G401.6 (cell line): ENCODE measurements around the gene DDX23.
"Not testable (repeated sequence)": the region's sequence is repeated elsewhere in the genome, so short reads cannot be mapped to it uniquely, and the experiment has no call there.

ENCODE experiments used
- FAIRE-seq: peaks from 2 replicates; lab custom pipeline; 2012; peaks lifted over from hg19 to GRCh38; lab: Jason Lieb, UNC

Gene DDX23

GRCh38 chr12:48862760-48863159 lies 10.8 kb upstream of the DDX23 start:
- no peak for FAIRE-seq

DNA sequence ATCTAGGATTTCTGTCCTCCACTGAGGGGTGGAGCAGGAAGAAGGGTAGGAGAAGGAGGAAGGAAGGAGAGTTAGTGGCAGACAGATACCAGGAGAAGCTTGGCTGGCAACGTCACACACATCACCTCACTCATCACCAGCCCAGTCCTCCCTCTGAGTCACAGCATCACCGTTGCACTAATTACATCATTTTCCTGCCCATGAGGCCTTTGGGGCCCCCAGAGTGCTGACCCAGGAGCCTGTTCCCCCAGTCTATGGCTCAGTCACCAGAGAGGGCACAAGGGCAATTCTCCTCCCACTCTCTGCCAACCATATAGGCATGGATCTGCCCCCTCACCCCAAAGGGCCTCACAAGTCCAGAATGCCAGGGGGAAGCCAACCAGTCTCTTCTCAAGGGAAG lies 9.1 kb upstream of the DDX23 start:
- no peak for FAIRE-seq

DNA sequence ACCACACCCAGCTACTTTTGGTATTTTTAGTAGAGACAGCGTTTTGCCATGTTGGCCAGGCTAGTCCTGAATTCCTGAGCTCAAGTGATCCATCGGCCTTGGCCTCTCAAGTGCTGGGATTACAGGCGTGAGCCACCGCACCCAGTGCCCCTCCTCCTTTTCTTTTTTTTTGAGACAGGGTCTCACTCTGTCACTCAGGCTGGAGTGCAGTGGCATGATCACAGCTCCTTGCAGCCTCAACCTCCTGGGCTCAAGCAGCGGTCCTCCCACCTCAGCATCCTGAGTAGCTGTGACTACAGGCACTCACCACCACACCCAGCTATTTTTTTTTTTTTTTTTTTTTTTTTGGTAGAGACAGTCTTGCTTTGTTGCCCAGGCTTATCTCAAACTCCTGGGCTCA lies 8.3 kb upstream of the DDX23 start:
- FAIRE-seq, result not testable (repeated sequence)

- FAIRE-seq, result no peak
Observed at GRCh38 chr12:48859607-48860006, 7.6 kb upstream of the DDX23 start.

GRCh38 chr12:48858043-48858442 lies 6.1 kb upstream of the DDX23 start:
- FAIRE-seq, result no peak

DNA sequence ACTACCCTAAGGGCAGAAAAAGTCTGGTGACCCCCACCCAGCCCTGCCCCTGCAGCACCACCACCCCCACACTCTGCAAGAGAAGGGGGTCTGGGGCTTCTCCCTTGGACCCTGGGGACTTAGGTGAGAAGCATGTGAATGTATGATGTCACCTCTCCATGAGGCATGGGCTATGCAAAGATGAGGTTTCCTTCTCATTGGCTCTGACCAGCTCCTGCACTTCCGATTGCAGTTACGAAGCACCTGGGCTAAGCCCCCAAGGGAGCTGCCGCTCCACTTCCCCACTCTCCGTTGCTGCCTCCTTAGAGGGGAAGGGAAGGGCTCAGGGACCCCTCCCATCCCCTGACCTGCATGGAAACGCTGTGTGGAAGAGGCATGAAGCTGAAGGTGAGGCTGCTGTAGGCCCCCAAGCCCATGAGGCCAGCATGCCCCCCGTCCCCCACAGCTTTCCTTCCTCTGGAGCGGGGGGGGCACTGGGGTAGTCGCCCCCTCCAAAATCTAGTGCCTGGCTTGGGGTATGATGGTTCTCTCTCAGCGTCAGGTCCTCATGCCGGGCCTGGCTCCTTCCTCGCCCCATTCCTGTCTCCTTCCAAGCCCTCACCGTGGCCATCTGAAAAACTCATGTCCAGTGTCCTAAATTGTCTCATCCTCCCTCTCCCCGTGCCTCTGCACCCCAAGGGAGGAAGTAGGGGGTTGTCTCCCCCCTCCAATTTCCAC lies 5.5 kb upstream of the DDX23 start:
- no peak for FAIRE-seq

DNA sequence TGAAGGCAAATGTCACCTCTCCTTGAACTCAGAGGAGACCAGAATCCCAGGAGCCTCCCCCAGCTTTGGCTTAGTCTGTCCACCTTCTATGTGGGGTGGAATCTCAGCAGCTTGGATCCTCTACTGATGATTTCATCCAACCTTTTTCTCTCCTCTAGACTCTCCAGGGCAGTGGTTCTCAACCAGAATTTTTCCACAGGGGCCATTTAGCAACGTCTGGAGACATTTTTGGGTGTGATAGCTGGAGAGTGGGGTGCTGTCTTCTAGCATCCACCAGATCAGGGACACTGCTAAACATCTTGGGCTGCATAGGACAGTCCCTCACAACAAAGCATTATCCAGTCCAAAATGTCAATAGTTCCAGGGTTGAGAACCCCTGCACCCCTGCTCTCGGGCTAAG lies 4.4 kb upstream of the DDX23 start:
- no peak for FAIRE-seq

DNA sequence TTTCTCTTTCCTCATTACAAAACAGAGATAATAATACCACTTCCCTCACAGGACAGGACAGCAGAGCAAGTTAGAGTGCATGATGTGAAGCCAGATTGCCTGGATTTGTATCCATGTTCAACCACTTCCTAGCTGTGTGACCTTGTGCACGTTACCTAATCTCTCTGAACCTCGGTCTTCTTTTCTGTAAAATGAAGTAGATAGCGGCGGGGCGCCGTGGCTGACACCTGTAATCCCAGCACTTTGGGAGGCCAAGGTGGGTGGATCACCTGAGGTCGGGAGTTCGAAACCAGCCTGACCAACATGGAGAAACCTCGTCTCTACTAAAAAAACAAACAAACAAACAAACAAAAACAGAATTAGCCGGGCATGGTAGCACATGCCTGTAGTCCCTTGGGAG lies 3.0 kb upstream of the DDX23 start:
- not testable (repeated sequence) for FAIRE-seq

DNA sequence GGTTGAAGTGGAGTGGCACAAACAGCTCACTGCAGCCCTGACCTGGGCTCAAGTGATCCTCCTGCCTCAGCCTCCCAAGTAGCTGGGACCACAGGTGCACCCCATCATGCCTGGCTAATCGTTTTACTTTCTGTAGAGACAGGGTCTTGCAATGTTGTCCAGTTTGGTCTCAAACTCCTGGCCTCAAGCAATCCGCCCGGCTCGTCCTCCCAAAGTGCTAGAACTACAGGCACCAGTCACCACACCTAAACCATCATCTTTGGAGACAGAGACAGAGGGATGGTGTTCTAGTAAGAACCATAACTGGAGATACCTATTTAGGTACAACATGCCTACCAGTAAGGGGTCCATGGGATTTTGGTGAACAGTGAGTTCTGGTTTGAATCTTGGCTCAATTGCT lies 2.5 kb upstream of the DDX23 start:
- FAIRE-seq, result no peak

- peak; percentile 96 for FAIRE-seq
Observed at GRCh38 chr12:48852734-48853688, 1.0 kb upstream of the DDX23 start.

DNA sequence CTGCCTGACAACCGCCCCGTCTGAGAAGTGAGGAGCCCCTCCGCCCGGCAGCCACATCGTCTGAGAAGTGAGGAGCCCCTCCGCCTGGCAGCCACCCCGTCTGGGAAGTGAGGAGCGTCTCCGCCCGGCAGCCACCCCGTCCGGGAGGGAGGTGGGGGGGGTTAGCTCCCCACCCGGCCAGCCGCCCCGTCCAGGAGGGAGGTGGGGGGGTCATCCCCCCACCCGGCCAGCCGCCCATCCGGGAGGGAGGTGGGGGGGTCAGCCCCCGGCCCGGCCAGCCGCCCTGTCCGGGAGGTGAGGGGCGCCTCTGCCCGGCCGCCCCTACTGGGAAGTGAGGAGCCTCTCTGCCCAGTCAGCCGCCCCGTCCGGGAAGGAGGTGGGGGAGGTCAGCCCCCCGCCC lies 9.9 kb downstream of the DDX23 start:
- FAIRE-seq, result not testable (repeated sequence)

DNA sequence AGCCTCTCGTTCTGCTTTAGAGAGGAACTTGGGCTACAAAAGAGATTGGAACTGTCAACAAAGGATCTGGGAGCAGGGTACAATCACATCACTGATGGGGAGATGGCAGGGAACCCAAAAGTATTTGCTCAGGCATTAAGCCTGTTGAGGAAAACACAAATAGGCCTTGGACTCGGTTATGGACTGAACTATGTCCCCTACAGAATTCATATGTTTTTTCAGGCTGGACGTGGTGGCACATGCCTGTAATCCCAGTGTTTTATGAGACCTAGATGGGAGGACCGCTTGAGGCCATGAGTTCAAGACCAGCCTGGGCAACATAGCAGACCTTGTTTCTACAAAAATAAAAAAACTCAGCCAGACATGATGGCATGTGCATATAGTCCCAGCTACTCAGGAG lies 13.9 kb downstream of the DDX23 start:
- FAIRE-seq, result no peak

DNA sequence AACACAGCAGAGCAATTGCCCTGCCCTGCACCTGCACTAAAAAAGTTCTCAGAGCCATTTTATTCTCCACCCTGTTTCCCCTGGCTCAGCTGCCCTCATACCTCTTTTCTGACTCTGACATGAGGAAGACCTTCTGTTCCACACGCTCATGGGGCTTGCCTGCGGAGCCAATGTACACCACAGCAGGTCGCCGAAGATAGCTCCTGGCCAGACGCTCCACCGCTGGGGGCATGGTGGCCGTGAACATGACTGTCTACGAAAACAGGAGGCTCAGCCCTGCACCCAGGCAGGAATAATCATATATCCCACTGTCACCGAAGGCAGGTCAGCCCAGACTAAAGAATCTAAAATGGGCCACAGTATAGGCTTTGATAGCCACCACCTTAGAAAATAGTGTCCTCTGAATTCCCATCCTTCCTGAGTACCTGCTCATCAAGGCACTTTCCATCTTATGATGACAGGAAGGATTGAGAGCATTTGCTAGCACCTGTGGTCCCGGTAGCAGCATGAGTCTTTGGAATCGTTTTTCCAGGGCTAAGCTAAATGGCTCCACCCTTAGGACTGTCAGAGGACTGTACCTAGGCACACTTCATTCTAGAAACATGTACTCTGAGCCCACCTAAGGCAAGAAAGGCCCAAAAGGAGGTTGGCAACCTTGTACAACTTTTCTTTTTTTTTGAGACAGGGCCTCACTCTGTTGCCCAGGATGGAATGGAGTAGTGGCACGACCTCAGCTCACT lies 19.5 kb downstream of the DDX23 start:
- FAIRE-seq, result no peak

DNA sequence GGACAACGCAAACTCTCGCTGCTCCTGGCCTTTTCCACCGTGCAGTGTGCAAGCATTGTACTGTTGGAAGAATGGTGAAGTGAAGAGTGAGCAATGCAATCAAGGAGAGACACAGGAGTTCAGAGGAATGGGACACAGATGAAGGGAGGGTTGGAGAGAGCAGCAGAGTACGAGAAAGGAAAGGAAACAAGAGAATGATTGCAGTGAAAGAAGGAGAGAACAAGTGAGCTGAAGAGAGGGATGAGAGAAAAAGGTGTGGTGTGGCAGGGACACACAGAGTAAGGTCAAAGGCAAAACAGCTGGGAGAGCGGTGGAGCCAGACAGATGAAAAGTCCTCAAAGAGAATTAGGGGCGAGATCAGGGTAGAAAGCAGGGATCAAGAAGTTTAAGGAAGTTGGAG lies 20.7 kb downstream of the DDX23 start:
- FAIRE-seq, result no peak

DNA sequence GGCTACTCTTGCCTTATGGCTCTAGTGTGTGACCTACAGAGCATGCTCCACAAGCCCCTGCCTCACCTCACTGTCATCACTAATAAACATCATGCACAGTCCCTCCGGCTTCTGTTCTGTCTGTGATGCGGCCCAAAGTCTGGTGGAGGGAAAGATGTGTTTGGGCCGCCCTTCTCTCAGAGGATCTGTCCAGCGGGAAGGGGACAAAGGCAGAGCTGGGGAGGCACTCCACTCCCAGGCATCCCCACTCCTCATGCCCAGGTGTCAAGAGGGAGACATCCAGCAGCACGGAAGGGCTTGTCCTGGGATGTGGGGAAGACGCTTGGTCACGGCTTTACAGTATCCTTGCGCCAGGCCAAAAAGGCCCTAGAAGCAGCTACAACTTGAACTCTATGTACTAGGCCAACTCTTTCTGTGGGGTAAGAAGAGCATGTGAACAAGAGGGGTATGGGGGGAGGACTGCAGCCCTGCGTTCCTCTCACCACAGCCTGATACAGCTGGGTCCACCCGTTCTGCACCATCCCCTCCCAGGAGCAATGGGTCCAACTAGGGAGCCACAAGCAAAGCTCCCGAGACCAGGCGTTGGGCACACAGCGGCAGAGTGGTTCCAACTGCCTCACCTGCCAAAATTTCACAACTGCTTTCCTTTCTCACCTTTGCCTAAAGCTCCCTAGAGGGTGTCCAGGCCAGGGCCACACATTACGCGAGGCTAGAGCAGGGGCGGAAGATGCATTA lies 23.0 kb downstream of the DDX23 start:
- FAIRE-seq, result no peak

DNA sequence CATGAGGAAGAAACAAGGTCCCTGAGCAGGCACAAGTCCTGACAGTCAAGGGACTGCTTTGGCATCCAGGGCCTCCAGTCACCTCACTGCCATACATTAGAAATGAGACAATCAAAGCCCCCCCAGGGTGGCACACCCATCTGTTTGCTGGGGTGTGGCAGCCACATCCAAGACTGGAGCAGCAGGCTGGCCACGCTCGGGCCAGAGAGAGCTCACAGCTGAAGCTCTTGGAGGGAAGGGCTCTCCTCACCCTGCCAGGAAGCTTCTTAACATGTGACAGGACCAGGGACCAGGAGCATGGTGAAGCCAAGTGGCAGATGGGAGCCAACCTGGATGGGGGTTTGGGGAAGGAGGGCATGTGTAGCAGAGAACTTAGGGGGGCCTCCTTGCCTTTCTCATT lies 23.7 kb downstream of the DDX23 start:
- FAIRE-seq, result no peak

DNA sequence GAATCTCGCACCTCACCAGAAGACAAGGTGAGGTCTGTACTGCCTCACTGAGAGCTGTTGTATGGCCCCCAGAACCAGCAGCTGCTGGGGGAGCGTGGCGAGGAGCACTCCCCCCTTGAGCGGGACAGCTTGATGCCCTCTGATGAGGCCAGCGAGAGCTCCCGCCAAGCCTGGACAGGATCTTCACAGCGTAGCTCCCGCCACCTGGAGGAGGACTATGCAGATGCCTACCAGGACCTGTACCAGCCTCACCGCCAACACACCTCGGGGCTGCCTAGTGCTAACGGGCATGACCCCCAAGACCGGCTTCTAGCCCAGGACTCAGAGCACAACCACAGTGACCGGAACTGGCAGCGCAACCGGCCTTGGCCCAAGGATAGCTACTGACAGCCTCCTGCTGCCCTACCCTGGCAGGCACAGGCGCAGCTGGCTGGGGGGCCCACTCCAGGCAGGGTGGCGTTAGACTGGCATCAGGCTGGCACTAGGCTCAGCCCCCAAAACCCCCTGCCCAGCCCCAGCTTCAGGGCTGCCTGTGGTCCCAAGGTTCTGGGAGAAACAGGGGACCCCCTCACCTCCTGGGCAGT lies 24.4 kb downstream of the DDX23 start:
- no peak for FAIRE-seq

DNA sequence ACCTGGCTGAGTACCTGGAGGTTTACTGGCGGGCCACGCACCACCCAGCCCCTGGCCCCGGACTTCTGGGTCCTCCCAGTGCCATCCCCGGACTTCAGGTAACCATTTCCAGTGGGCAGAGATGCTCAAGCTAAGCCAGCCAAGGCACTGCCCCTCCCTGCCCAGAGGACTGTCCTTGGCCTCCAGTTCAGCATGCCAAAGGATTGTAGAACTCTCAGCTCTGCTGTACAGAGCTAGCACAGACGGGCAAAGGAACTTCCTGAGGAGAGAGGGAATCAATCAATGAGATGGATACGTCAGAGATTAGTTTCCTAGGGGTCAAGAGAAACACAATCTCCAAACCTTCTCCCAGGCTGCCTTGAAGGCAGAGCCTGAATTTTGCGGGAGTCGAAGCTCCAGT lies 24.9 kb downstream of the DDX23 start:
- no peak for FAIRE-seq

- no peak for FAIRE-seq
Observed at GRCh38 chr12:48826209-48826855, 25.6 kb downstream of the DDX23 start.

DNA sequence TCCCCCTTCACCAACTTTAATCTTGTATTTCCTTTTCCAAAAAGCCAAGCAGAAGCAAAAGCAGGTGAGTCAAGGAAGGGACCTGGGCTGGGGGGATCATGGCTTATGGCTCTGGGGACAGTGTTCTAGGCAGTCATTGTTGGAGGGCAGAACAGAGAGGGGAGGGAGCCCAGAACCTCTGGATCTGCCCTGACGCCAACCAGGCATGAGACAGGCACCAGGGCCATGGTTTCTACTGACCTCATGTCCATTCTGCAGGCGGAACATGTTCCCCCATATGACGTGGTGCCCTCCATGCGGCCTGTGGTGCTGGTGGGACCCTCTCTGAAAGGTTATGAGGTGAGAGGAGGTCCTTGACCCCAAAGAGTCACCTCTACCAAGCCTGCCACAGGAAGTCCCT lies 27.1 kb downstream of the DDX23 start:
- FAIRE-seq, result no peak

DNA sequence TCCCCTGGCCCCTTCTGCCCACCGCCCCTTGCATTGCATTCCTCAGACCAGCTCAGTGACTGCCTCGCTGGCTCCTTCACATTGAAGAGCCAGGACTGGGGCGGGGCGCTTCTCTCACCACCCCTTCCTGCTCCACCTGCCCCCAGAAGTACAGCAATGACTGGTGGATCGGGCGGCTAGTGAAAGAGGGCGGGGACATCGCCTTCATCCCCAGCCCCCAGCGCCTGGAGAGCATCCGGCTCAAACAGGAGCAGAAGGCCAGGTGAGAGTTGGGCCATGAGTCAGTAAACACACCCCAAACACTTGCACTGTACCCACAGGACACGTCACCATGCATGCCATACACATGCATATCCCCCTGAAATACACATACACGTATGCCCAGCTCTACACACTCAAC lies 27.9 kb downstream of the DDX23 start:
- FAIRE-seq, result no peak
